Esophagus muscularis mucosa (tissue), 4 donors: ENCODE measurements around the gene PCP4. TPM values are rescaled to one million over a fixed set of nuclear protein-coding genes. Genes with fewer than 3 reads are reported as not detected.
"Not testable (repeated sequence)": the region's sequence is repeated elsewhere in the genome, so short reads cannot be mapped to it uniquely, and the experiment has no call there.

ENCODE experiments used
- DNase-seq: peaks from one replicate; pipeline ENCODE4 v3.0.0-alpha.2; 2017; ENCODE audit errors: extremely low spot score
- H3K27ac ChIP-seq, 4 donors: fragments of 200-600 bp; sonication (generic); replicated peaks in 1 of 4; 1 replicate in 3 of 4; 2 replicates in 1 of 4; pipeline ENCODE4 v1.5.1; 2016 to 2019; ENCODE audit warnings: mild to moderate bottlenecking in 1 of 4
- H3K27me3 ChIP-seq, 4 donors: fragments of 200-600 bp; sonication (generic); one replicate each; pipeline versions ENCODE4 v1.5.1 to v1.6.0; 2016 to 2019
- H3K36me3 ChIP-seq, 4 donors: fragments of 200-600 bp; sonication (generic); one replicate each; pipeline ENCODE4 v1.5.1; 2016 to 2019
- H3K4me1 ChIP-seq, 4 donors: fragments of 200-600 bp; sonication (generic); one replicate each; pipeline ENCODE4 v1.5.1; 2016 to 2019
- H3K4me3 ChIP-seq, 4 donors: fragments of 200-600 bp; sonication (generic); 1 replicate in 2 of 4; 2 replicates in 2 of 4; pipeline ENCODE4 v1.5.1; 2016 to 2019; ENCODE audit warnings: mild to moderate bottlenecking in 4 of 4, moderate library complexity in 1 of 4
- H3K9me3 ChIP-seq, 4 donors: fragments of 200-600 bp; sonication (generic); 1 replicate in 3 of 4; 2 replicates in 1 of 4; pipeline ENCODE4 v1.5.1; 2016 to 2019
- EP300 ChIP-seq: sonication (generic); formaldehyde crosslinking; IDR thresholded peaks from one replicate; pipeline ENCODE4 v1.6.1; 2017; ENCODE audit warnings: antibody characterized with exemption
- POLR2A ChIP-seq: fragments of 450-650 bp; IDR thresholded peaks from one replicate; pipeline ENCODE4 v1.6.1; 2017; ENCODE audit warnings: antibody characterized with exemption, moderate library complexity, mild to moderate bottlenecking, low read depth
- POLR2AphosphoS5 ChIP-seq, 2 donors: sonication (generic); formaldehyde crosslinking; IDR thresholded peaks; one replicate each; pipeline ENCODE4 v1.6.1; 2017; ENCODE audit warnings: antibody characterized with exemption in 2 of 2
- WGBS: methylation state at CpG from one replicate; pipeline ENCODE4 v1.1.5; 2018; 5-methylcytosine and 5-hydroxymethylcytosine counted together
- intact Hi-C: fragments of 100-400 bp; cut with DNase I; formaldehyde crosslinking; loops from one replicate; pipeline ENCODE4 v1.15.1; 2023
- total RNA-seq, 4 donors: library from RNA; depleted of rRNA; stranded (reverse); fragments of >200 nt; gene quantifications; one replicate each; pipeline versions ENCODE4 v1.1.0 to v1.2.1, GENCODE V29; 2016
- TF ChIP-seq, protein P1 (sequence below), 3 experiments: fragments of 200-600 bp in 2 of 3; fragments of 450-650 bp in 1 of 3; sonication (generic) in 2 of 3; IDR thresholded peaks; one replicate each; pipeline ENCODE4 v1.5.1; 2017 to 2019; ENCODE audit warnings: antibody characterized with exemption in 3 of 3, mild to moderate bottlenecking in 2 of 3, moderate library complexity in 1 of 3

PCP4 gene
- total RNA-seq, 4 donors from 2014 or later, result 82.0 to 172 (median 125) TPM

DNA sequence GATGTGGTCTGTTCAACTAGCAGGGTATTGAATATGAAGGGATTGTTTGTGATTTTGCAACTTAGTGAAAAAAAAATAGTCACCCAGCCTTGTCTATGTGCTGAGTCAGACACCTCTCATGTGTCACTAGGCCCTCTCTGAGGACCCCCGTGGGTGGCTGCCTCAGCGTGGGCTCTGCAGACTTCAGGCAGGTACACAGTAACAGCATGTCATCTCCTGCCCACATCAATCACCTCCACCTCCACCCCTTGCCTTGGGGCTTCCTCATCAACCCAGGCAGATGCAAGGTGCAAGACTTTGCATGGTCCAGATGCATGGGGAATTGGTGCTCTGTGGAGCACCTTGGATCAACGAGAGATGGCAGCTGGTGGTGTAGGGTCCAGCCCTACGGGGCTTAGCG is 23.9 kb downstream of the PCP4 start:
- Histone ChIP-seq H3K27ac (no peak overlapping the region), H3K36me3 (no peaks in the 10 kb centered on the region), H3K27me3 (no peaks in the 10 kb centered on the region), H3K4me1 (peaks cover 0 to 20% (median 2%) of the 10 kb centered on the region in 4 donors), H3K4me3 (no peak overlapping the region), H3K9me3 (no peaks in the 10 kb centered on the region)
- DNase-seq, result no peak
- WGBS, result 90% methylated on average over 5 of the region's 5 CpGs
- no peak for TF ChIP-seq POLR2AphosphoS5 (IDR thresholded peaks at IDR 0.05)
- TF ChIP-seq, protein P1, sequence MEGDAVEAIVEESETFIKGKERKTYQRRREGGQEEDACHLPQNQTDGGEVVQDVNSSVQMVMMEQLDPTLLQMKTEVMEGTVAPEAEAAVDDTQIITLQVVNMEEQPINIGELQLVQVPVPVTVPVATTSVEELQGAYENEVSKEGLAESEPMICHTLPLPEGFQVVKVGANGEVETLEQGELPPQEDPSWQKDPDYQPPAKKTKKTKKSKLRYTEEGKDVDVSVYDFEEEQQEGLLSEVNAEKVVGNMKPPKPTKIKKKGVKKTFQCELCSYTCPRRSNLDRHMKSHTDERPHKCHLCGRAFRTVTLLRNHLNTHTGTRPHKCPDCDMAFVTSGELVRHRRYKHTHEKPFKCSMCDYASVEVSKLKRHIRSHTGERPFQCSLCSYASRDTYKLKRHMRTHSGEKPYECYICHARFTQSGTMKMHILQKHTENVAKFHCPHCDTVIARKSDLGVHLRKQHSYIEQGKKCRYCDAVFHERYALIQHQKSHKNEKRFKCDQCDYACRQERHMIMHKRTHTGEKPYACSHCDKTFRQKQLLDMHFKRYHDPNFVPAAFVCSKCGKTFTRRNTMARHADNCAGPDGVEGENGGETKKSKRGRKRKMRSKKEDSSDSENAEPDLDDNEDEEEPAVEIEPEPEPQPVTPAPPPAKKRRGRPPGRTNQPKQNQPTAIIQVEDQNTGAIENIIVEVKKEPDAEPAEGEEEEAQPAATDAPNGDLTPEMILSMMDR (IDR thresholded peaks at IDR 0.05), result no peak
- TF ChIP-seq POLR2A, result no peak
- no peak for TF ChIP-seq EP300
- intact Hi-C loops, result no loop called here

DNA sequence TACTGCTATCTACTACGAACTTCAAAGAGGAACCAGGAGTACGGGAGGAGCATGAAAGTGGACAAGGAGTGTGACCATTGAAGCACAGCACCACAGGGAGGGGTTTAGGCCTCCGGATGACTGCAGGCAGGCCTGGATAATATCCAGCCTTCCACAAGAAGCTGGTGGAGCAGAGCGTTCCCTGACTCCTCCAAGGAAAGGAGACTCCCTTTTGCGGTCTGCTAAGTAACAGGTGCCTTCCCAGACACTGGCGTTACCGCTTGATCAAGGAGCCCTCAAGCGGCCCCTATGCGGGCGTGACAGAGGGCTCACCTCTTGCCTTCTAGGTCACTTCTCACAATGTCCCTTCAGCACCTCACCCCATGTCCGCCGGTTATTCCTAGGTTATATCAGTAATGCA is 24.6 kb downstream of the PCP4 start:
- H3K27me3 ChIP-seq, H3K36me3 ChIP-seq, H3K4me3 ChIP-seq, H3K27ac ChIP-seq, DNase-seq, H3K9me3 ChIP-seq, intact Hi-C loops: not testable (repeated sequence)
- WGBS, result 91% methylated on average over 12 of the region's 12 CpGs
- H3K4me1 ChIP-seq, result peaks cover 0 to 12% (median 0%) of the 10 kb centered on the region in 4 donors

DNA sequence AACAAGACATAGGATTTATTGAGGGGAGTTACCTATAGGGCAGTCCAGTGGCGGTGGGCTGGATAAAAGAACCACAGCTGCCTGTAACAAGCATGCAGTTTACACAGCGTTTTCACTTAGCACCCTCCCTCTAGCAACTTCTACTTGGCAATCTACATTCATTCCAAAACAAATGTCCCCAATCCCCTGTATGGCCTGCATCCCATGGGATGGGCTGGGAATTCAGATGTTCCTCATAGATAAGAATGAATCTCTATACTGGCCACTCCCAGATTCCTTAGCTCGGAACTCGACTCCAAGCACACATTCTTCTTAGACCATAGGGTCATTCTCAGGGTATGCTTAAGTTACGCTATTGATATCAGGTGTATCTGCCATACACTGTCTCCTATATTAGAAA is 33.3 kb downstream of the PCP4 start:
- 74% methylated on average over 5 of the region's 5 CpGs for WGBS
- H3K27me3 ChIP-seq, result no peaks in the 10 kb centered on the region
- no peak for DNase-seq
- no peak overlapping the region for H3K4me3 ChIP-seq
- TF ChIP-seq POLR2A, result no peak
- TF ChIP-seq POLR2AphosphoS5 (IDR thresholded peaks at IDR 0.05), result no peak
- TF ChIP-seq, protein P1 (IDR thresholded peaks at IDR 0.05), result no peak
- TF ChIP-seq EP300, result no peak
- intact Hi-C loops, result no loop called here
- peaks cover 0 to 3% (median 0%) of the 10 kb centered on the region in 4 donors for H3K36me3 ChIP-seq
- no peak overlapping the region for H3K27ac ChIP-seq
- no peaks in the 10 kb centered on the region for H3K9me3 ChIP-seq
- peaks cover 0 to 7% (median 0%) of the 10 kb centered on the region in 4 donors for H3K4me1 ChIP-seq

DNA sequence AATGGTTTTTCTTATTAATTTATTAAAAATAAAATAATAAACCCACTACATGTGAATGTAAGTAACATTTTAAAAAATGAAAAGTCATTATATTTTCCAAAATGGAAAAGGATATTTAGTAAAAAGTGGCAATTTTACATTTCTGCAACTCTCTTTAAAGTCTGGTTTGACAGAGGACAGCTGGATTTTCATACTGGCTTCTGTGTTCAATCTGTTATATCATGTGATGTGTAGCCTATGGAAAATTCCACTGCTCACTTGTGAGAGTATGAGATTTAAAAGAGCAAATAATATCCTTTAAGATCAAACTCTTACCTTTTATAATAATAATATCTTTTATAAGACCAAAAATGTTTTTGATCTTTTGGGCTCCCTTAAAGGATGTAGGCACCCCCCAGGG is 33.7 kb downstream of the PCP4 start:
- no peak for TF ChIP-seq POLR2AphosphoS5 (IDR thresholded peaks at IDR 0.05)
- H3K9me3 ChIP-seq, result no peaks in the 10 kb centered on the region
- H3K4me1 ChIP-seq, result peaks cover 0 to 7% (median 0%) of the 10 kb centered on the region in 4 donors
- DNase-seq, result no peak
- H3K4me3 ChIP-seq, result no peak overlapping the region
- no peak overlapping the region for H3K27ac ChIP-seq
- H3K27me3 ChIP-seq, result no peaks in the 10 kb centered on the region
- intact Hi-C loops, result no loop called here
- peaks cover 0 to 3% (median 0%) of the 10 kb centered on the region in 4 donors for H3K36me3 ChIP-seq

DNA sequence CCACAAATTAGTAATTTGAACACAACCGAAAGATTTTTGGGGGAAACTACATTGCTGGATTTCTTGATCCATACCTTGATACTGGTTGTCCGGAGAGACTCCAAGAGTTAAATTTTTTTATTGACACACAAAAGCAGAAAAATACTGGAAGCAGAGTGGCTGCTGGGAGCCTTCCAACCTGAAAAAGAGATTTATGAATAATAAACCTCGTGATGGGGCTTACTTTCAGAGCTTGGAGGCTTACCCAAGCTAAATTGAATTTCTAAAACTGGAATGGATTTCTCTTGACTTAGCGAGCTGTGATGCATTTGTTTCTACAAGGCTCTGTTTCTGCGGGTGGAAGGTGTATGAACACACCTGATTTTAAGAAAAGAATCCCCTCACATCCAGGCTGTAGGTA is 35.7 kb downstream of the PCP4 start:
- TF ChIP-seq POLR2AphosphoS5 (IDR thresholded peaks at IDR 0.05), result no peak
- intact Hi-C loops, result no loop called here
- WGBS, result 67% methylated on average over 5 of the region's 5 CpGs

DNA sequence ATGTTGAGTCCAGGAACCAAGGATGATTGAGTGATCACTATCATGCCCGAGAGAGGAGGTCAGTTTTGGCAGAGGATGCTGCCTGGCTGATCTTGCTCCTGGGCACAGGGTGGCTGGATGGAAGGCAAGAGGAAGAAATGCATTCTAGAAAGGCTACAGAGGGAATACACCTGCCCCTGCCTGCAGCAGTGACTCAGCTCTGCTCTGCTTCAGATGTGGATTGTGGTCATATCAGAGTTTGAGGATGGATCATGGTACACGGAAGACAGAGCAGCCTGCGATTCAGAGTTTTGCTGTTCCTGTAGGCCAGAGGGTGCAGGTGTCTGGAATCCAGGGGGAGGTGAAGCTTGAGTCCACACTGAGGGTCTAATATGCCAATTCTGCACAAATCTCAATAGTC is 37.2 kb downstream of the PCP4 start:
- H3K9me3 ChIP-seq, result no peaks in the 10 kb centered on the region
- no peak overlapping the region for H3K4me3 ChIP-seq
- TF ChIP-seq POLR2A, result no peak
- TF ChIP-seq EP300, result no peak
- TF ChIP-seq, protein P1 (IDR thresholded peaks at IDR 0.05), result no peak
- H3K27me3 ChIP-seq, result no peaks in the 10 kb centered on the region
- 88% methylated on average over 3 of the region's 3 CpGs for WGBS
- H3K36me3 ChIP-seq, result no peaks in the 10 kb centered on the region
- intact Hi-C loops, result no loop called here
- H3K4me1 ChIP-seq, result peaks cover 0 to 7% (median 2%) of the 10 kb centered on the region in 4 donors
- no peak for DNase-seq
- no peak overlapping the region for H3K27ac ChIP-seq

More for the DNA sequence above, 35.7 kb downstream of the PCP4 start:
- no peak for DNase-seq
- H3K4me1 ChIP-seq, result peaks cover 0 to 7% (median 0%) of the 10 kb centered on the region in 4 donors
- no peaks in the 10 kb centered on the region for H3K27me3 ChIP-seq
- no peaks in the 10 kb centered on the region for H3K9me3 ChIP-seq
- H3K36me3 ChIP-seq, result peaks cover 0 to 3% (median 0%) of the 10 kb centered on the region in 4 donors
- no peak overlapping the region for H3K4me3 ChIP-seq
- no peak overlapping the region for H3K27ac ChIP-seq
